Left ventricle myocardium inferior (tissue), 1 donor: ENCODE data around the gene ATG5. TPM values are rescaled to one million over a fixed set of nuclear protein-coding genes. Genes with fewer than 3 reads are reported as not detected.

Source experiments
- DNase-seq: peaks from one replicate; pipeline ENCODE4 v3.0.0-alpha.2; 2020
- H3K27ac ChIP-seq: fragments of 200-600 bp; replicated peaks from 2 replicates; pipeline ENCODE4 v1.8.0; 2021
- H3K27me3 ChIP-seq: fragments of 200-600 bp; 2 replicates; pipeline ENCODE4 v1.8.0; 2021; ENCODE audit warnings: low read depth
- H3K36me3 ChIP-seq: fragments of 200-600 bp; 2 replicates; pipeline ENCODE4 v1.8.0; 2021
- H3K4me1 ChIP-seq: fragments of 200-600 bp; 2 replicates; pipeline ENCODE4 v1.8.0; 2021
- H3K4me3 ChIP-seq: fragments of 200-600 bp; 2 replicates; pipeline ENCODE4 v1.8.0; 2021; ENCODE audit warnings: mild to moderate bottlenecking, moderate library complexity
- H3K9me3 ChIP-seq: fragments of 200-600 bp; replicated peaks from 2 replicates; pipeline ENCODE4 v1.8.0; 2021
- intact Hi-C: fragments of 100-400 bp; cut with micrococcal nuclease; formaldehyde crosslinking; loops from one replicate; pipeline ENCODE4 v1.11.0; 2022
- total RNA-seq: library from RNA; stranded (reverse); fragmentation: NEBNext Ultra II Directional; extraction: Animal tissue kit (Norgen Biotek cat#: 25700); gene quantifications from one replicate; pipeline ENCODE4 v1.2.1, GENCODE V29; 2021
- TF ChIP-seq, protein P1 (sequence below): fragments of 200-600 bp; IDR thresholded peaks from 2 replicates; pipeline ENCODE4 v1.8.0; 2021; ENCODE audit warnings: antibody characterized with exemption, mild to moderate bottlenecking, borderline replicate concordance
- donor health status: DM: no; HTN: yes; CAD: no; lungs with severe emphysema.

Gene ATG5
- total RNA-seq, 1 donor from 2014 or later: 18.0 TPM

- H3K27me3 ChIP-seq: no peaks in the 10 kb centered on the region
- DNase-seq: no peak
- H3K4me1 ChIP-seq: peaks cover 4% of the 10 kb centered on the region
- TF ChIP-seq, protein P1, sequence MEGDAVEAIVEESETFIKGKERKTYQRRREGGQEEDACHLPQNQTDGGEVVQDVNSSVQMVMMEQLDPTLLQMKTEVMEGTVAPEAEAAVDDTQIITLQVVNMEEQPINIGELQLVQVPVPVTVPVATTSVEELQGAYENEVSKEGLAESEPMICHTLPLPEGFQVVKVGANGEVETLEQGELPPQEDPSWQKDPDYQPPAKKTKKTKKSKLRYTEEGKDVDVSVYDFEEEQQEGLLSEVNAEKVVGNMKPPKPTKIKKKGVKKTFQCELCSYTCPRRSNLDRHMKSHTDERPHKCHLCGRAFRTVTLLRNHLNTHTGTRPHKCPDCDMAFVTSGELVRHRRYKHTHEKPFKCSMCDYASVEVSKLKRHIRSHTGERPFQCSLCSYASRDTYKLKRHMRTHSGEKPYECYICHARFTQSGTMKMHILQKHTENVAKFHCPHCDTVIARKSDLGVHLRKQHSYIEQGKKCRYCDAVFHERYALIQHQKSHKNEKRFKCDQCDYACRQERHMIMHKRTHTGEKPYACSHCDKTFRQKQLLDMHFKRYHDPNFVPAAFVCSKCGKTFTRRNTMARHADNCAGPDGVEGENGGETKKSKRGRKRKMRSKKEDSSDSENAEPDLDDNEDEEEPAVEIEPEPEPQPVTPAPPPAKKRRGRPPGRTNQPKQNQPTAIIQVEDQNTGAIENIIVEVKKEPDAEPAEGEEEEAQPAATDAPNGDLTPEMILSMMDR: no peak
- no peak overlapping the region for H3K4me3 ChIP-seq
- H3K9me3 ChIP-seq: peaks cover 8% of the 10 kb centered on the region
- peaks cover 22% of the 10 kb centered on the region for H3K36me3 ChIP-seq
- intact Hi-C loops: no loop called here
- no peak overlapping the region for H3K27ac ChIP-seq
These were observed 34.6 kb downstream of the ATG5 start for GRCh38 chr6:106290954-106291353.

DNA sequence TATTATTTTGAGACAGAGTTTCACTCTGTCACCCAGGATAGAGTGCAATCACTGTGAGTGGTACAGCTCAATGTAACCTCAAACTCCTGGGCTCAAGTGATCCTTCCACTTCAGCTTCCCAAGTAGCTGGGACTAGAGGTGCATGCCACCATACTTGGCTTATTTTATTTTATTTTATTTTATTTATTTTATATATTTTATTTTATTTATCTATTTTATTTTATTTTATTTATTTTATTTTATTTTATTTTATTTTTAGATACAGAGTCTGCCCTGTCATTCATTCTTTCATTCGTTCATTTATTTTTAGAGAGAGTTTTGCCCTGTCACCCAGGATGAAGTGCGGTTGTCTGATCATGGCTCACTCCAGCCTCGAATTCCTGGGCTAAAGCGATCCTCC is 35.5 kb downstream of the ATG5 start:
- Histone ChIP-seq H3K36me3 (peaks cover 22% of the 10 kb centered on the region), H3K4me1 (peaks cover 4% of the 10 kb centered on the region), H3K9me3 (peaks cover 8% of the 10 kb centered on the region), H3K27ac (no peak overlapping the region), H3K27me3 (no peaks in the 10 kb centered on the region), H3K4me3 (no peak overlapping the region)
- DNase-seq: no peak
- intact Hi-C loops: no loop called here
- TF ChIP-seq, protein P1: no peak

DNA sequence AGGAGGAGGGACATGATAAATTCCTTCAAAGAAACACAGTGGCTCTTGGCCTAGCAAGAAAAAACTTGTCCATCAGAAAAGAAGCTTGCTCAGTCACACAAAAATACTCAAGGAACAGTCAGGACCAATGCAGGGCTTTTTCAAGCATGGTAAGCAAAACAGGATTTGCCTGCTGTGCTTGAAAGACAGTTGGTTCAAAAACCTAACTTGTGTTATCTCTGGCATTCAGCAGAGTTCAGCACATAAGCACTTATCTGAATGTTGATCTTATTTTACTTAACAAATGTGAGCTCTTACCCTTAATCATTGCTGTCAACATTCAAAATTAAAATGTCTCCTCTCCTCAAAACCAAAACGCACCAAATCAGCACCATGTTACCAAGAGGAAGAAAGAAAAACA is 38.3 kb downstream of the ATG5 start:
- DNase-seq: no peak
- Histone ChIP-seq H3K9me3 (peaks cover 8% of the 10 kb centered on the region), H3K4me1 (peaks cover 4% of the 10 kb centered on the region), H3K27me3 (no peaks in the 10 kb centered on the region), H3K36me3 (peaks cover 14% of the 10 kb centered on the region), H3K27ac (no peak overlapping the region), H3K4me3 (no peak overlapping the region)
- TF ChIP-seq, protein P1: no peak
- intact Hi-C loops: no loop called here

DNA sequence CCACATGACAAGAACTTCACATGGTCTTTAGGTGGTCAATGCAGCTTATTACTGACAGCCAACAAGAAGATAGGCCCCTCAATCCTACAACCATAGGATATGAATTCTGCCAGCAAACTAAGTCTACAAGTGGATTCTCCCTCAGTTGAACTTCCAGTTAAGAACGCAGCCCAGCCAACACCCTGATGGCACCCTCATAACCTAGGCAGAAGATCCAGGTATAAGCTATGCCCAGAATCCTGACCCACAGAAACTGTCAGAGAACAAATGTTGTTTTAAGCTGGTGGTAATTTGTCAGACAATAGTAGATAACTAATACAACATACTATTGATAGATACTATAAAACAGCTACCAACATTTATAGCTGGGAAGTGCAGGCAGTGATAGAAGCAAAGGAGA is 38.8 kb downstream of the ATG5 start:
- H3K27ac ChIP-seq: no peak overlapping the region
- intact Hi-C loops: no loop called here

DNA sequence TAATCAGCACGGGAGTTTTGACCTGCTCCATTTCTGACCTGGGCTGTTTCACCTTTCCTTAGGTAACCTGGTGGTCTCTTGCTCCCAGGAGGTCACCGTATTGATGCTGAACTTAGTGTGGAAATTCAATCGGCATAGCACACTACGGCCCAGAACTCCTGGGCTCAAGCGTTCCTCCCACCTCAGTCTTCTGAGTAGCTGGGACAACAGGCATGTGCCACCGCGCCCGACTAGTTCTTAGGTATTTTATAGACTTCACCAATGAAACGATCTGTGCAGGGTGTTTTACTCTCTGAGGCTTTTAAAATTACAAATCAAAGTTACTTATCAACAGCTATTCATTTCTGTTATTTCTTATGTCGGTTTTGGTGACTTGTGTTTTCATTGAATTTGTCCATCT is 42.1 kb downstream of the ATG5 start:
- TF ChIP-seq, protein P1: no peak
- no peak overlapping the region for H3K4me3 ChIP-seq
- peaks cover 11% of the 10 kb centered on the region for H3K4me1 ChIP-seq
- H3K27me3 ChIP-seq: no peaks in the 10 kb centered on the region
- H3K9me3 ChIP-seq: no peaks in the 10 kb centered on the region
- H3K36me3 ChIP-seq: peaks cover 10% of the 10 kb centered on the region
- intact Hi-C loops: no loop called here
- DNase-seq: no peak
- no peak overlapping the region for H3K27ac ChIP-seq

More for the DNA sequence above, 38.8 kb downstream of the ATG5 start:
- DNase-seq: no peak
- Histone ChIP-seq H3K9me3 (peaks cover 8% of the 10 kb centered on the region), H3K4me3 (no peak overlapping the region), H3K4me1 (peaks cover 4% of the 10 kb centered on the region), H3K27me3 (no peaks in the 10 kb centered on the region), H3K36me3 (peaks cover 10% of the 10 kb centered on the region)
- TF ChIP-seq, protein P1: no peak

GRCh38 chr6:106281661-106282060 is 43.9 kb downstream of the ATG5 start:
- H3K36me3 ChIP-seq: peaks cover 13% of the 10 kb centered on the region
- intact Hi-C loops: no loop called here
- TF ChIP-seq, protein P1: no peak

More at GRCh38 chr6:106281661-106282060, 43.9 kb downstream of the ATG5 start:
- no peak for DNase-seq
- no peak overlapping the region for H3K4me3 ChIP-seq
- H3K27me3 ChIP-seq: no peaks in the 10 kb centered on the region
- peaks cover 7% of the 10 kb centered on the region for H3K4me1 ChIP-seq
- no peak overlapping the region for H3K27ac ChIP-seq
- no peaks in the 10 kb centered on the region for H3K9me3 ChIP-seq
